Suprapubic skin (tissue), 4 donors: ENCODE measurements around the gene NDFIP1.

Experiments
- CTCF ChIP-seq, 2 donors: fragments of 200-600 bp in 1 of 2; fragments of 450-650 bp in 1 of 2; sonication (generic) in 1 of 2; IDR thresholded peaks; one replicate each; pipeline ENCODE4 v1.5.1; 2016 to 2019; ENCODE audit warnings: antibody characterized with exemption in 2 of 2, mild to moderate bottlenecking in 1 of 2, moderate library complexity in 1 of 2
- EP300 ChIP-seq: sonication (generic); formaldehyde crosslinking; IDR thresholded peaks from one replicate; pipeline ENCODE4 v1.6.1; 2017; ENCODE audit warnings: antibody characterized with exemption
- POLR2A ChIP-seq, 2 donors: fragments of 450-650 bp; IDR thresholded peaks; one replicate each; pipeline ENCODE4 v1.6.1; 2017; ENCODE audit warnings: antibody characterized with exemption in 2 of 2, mild to moderate bottlenecking in 2 of 2, moderate library complexity in 2 of 2
- POLR2AphosphoS5 ChIP-seq, 3 donors: sonication (generic); formaldehyde crosslinking; IDR thresholded peaks; one replicate each; pipeline ENCODE4 v1.6.1; 2017; ENCODE audit warnings: antibody characterized with exemption in 3 of 3

GRCh38 chr5:142072488-142072887 lies 36.1 kb upstream of the NDFIP1 start:
- no peak for TF ChIP-seq CTCF (IDR thresholded peaks at IDR 0.05)
- no peak for TF ChIP-seq POLR2A (IDR thresholded peaks at IDR 0.05)
- TF ChIP-seq POLR2AphosphoS5 (IDR thresholded peaks at IDR 0.05) = no peak
- no peak for TF ChIP-seq EP300
